Cardiac muscle cell (in vitro differentiated cells and primary cell): Measurements from ENCODE around the gene PRSS21. TPM values are rescaled to one million over a fixed set of nuclear protein-coding genes. Genes with fewer than 3 reads are reported as not detected.

Experiments
- DNase-seq, 2 donors: peaks; one replicate each; pipeline versions ENCODE4 v3.0.0 to v3.0.0-alpha.2; 2010 to 2017; ENCODE audit warnings: low read depth in 1 of 2, low spot score in 1 of 2
- H3K27ac ChIP-seq: fragments of 200-600 bp; sonication (generic); 2 replicates; pipeline ENCODE4 v1.5.1; 2016
- H3K27me3 ChIP-seq: fragments of 200-600 bp; sonication (generic); 2 replicates; pipeline ENCODE4 v1.6.0; 2016; ENCODE audit warnings: control low read depth
- H3K36me3 ChIP-seq: fragments of 200-600 bp; sonication (generic); 2 replicates; pipeline ENCODE4 v1.5.1; 2016; ENCODE audit warnings: control low read depth
- H3K4me1 ChIP-seq: fragments of 200-600 bp; sonication (generic); 2 replicates; pipeline ENCODE4 v1.8.1; 2017; ENCODE audit warnings: low read depth, mild to moderate bottlenecking, mixed run types
- H3K4me3 ChIP-seq: fragments of 200-600 bp; sonication (generic); 2 replicates; pipeline ENCODE4 v1.5.1; 2016; ENCODE audit warnings: mild to moderate bottlenecking
- H3K9me3 ChIP-seq: fragments of 200-600 bp; sonication (generic); 2 replicates; pipeline ENCODE4 v1.5.1; 2017; ENCODE audit warnings: low read depth, mild to moderate bottlenecking, control low read depth
- polyA plus RNA-seq: library from polyadenylated mRNA; unstranded; fragments of >200 nt; fragmentation: Nextera tagmentation; extraction: Ambion mirVana; gene quantifications from 2 replicates; pipeline ENCODE4 v1.2.1, GENCODE V29; 2016
- total RNA-seq: library from RNA; depleted of rRNA; stranded (reverse); fragments of >200 nt; gene quantifications from 2 replicates; pipeline ENCODE4 v1.2.3, GENCODE V29; 2016
- TF ChIP-seq, protein P1 (sequence below): IDR thresholded peaks from 2 replicates; pipeline ENCODE4 v1.5.1; 2012; ENCODE audit warnings: low read depth, mild to moderate bottlenecking, low read length

PRSS21 gene
- total and polyA plus RNA-seq, 2 experiments from 2014 or later: not detected

- H3K4me1 ChIP-seq: no peaks in the 10 kb centered on the region
- DNase-seq: no peak
- H3K27me3 ChIP-seq: peaks cover 8% of the 10 kb centered on the region
- TF ChIP-seq, protein P1, sequence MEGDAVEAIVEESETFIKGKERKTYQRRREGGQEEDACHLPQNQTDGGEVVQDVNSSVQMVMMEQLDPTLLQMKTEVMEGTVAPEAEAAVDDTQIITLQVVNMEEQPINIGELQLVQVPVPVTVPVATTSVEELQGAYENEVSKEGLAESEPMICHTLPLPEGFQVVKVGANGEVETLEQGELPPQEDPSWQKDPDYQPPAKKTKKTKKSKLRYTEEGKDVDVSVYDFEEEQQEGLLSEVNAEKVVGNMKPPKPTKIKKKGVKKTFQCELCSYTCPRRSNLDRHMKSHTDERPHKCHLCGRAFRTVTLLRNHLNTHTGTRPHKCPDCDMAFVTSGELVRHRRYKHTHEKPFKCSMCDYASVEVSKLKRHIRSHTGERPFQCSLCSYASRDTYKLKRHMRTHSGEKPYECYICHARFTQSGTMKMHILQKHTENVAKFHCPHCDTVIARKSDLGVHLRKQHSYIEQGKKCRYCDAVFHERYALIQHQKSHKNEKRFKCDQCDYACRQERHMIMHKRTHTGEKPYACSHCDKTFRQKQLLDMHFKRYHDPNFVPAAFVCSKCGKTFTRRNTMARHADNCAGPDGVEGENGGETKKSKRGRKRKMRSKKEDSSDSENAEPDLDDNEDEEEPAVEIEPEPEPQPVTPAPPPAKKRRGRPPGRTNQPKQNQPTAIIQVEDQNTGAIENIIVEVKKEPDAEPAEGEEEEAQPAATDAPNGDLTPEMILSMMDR: no peak
- H3K36me3 ChIP-seq: no peaks in the 10 kb centered on the region
- no peaks in the 10 kb centered on the region for H3K9me3 ChIP-seq
- no peak overlapping the region for H3K4me3 ChIP-seq
- no peak overlapping the region for H3K27ac ChIP-seq
Observed at GRCh38 chr16:2806286-2806685, 10.8 kb upstream of the PRSS21 start.

GRCh38 chr16:2808181-2808580 lies 8.9 kb upstream of the PRSS21 start:
- H3K4me1 ChIP-seq: no peaks in the 10 kb centered on the region
- no peaks in the 10 kb centered on the region for H3K36me3 ChIP-seq
- H3K27ac ChIP-seq: no peak overlapping the region
- H3K27me3 ChIP-seq: peaks cover 8% of the 10 kb centered on the region
- no peak overlapping the region for H3K4me3 ChIP-seq
- H3K9me3 ChIP-seq: no peaks in the 10 kb centered on the region
- no peak for DNase-seq
- TF ChIP-seq, protein P1: no peak

- TF ChIP-seq, protein P1: no peak
- H3K27me3 ChIP-seq: peaks cover 8% of the 10 kb centered on the region
- no peaks in the 10 kb centered on the region for H3K4me1 ChIP-seq
- H3K4me3 ChIP-seq: no peak overlapping the region
- H3K27ac ChIP-seq: no peak overlapping the region
- no peaks in the 10 kb centered on the region for H3K9me3 ChIP-seq
- no peaks in the 10 kb centered on the region for H3K36me3 ChIP-seq
- DNase-seq: no peak
Observed at GRCh38 chr16:2809149-2809760, 7.8 kb upstream of the PRSS21 start.

DNA sequence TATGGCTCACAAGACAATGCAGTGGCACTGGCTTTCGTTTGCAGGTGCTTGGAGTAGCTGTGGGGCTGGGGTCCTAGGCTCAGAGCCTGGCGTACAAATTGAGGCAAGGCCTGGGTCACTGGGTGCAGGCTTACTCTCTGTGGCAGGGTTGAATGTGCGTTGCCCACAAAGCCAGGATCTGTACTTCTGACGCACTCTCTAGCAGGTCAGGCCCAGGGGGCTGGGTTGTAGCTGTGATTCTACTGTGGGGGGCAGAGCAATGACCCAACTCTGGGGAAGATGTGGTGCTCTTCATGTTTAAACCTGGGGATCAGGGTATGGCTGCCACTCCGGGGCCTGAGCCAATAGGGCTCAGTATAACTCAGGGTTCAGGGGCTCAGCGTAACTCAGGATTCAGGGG lies 6.4 kb upstream of the PRSS21 start:
- Histone ChIP-seq H3K4me1 (no peaks in the 10 kb centered on the region), H3K9me3 (no peaks in the 10 kb centered on the region), H3K36me3 (no peaks in the 10 kb centered on the region), H3K4me3 (no peak overlapping the region), H3K27me3 (peaks cover 5% of the 10 kb centered on the region), H3K27ac (no peak overlapping the region)
- DNase-seq: no peak
- TF ChIP-seq, protein P1: no peak

DNA sequence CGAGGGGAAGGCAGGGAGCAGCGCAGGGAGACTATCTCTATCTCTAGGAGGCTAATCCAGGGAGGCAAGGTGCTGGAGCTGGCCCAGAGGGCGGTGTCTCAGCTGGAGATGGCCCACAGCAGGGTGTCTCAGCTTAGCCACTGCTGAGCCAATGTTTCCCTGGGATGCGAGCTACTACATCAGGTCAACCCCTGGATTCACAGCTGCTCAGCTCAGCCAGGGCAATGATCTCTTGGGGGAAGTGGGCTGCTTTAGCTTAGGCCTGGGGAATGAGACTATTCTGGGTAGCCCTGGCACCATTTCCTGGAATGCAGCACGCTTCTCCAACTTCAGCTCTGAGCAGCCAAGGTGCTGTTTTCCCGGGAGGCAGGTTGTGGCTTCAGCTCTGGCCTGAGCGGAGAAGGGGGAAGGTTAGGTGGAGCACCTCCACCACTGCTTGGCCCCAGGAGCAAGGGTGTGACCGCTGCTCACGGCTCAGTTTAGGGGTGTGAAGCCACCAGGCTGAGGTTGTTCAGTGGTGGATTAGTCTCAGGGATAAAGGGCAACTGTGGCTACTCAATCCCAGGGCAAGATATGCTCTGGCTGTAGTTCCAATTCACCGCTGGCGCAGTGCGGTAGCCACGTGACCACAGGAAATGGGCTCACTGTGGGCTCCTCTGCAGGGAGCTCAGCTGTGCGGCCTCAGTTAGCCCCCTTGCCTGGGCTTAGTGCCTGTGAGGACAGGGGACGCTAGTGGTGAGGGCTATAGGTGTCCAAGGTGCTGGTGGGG lies 5.2 kb upstream of the PRSS21 start:
- H3K27me3 ChIP-seq: no peaks in the 10 kb centered on the region
- H3K9me3 ChIP-seq: no peaks in the 10 kb centered on the region
- no peaks in the 10 kb centered on the region for H3K36me3 ChIP-seq
- DNase-seq: no peak
- H3K4me1 ChIP-seq: no peaks in the 10 kb centered on the region
- no peak overlapping the region for H3K4me3 ChIP-seq
- H3K27ac ChIP-seq: no peak overlapping the region
- TF ChIP-seq, protein P1: no peak
